ENCODE results near the gene PLGRKT. TPM values are rescaled to one million over a fixed set of nuclear protein-coding genes. Genes with fewer than 3 reads are reported as not detected.

PLGRKT gene
- total RNA-seq, 8 experiments from 2014 or later: 21.5 to 32.0 (median 26.1) TPM

- no peaks in the 10 kb centered on the region for H3K4me1 ChIP-seq (replicated peaks in 1 of 2)
- 67 to 100% (median 81%) methylated on average over 1 to 5 of the region's 5 CpGs for WGBS, 10 experiments
- peak in 1 of 8 experiments; percentile 88 for ATAC-seq (replicated peaks in 6 of 8)
- in situ Hi-C loops (cut with MboI; ENCODE audit: low pct_unique_long_range_greater_than_20kb in 2 of 9, low sequenced_read_pairs in 9 of 9, unreplicated experiment in 9 of 9): no loop called here
- H3K27ac ChIP-seq: no peak overlapping the region
- H3K4me3 ChIP-seq: no peak overlapping the region
These were observed 49.5 kb downstream of the PLGRKT start for GRCh38 chr9:5388026-5388819.

GRCh38 chr9:5384436-5384835 is 53.3 kb downstream of the PLGRKT start:
- ATAC-seq (replicated peaks in 6 of 8): no peak
- H3K4me1 ChIP-seq (replicated peaks in 1 of 2): no peaks in the 10 kb centered on the region
- in situ Hi-C loops (cut with MboI; ENCODE audit: low pct_unique_long_range_greater_than_20kb in 2 of 9, low sequenced_read_pairs in 9 of 9, unreplicated experiment in 9 of 9): no loop called here
- H3K27ac ChIP-seq: no peak overlapping the region
- H3K4me3 ChIP-seq: no peak overlapping the region

GRCh38 chr9:5382479-5382878 is 55.2 kb downstream of the PLGRKT start:
- 17 to 100% (median 70%) methylated on average over 1 to 3 of the region's 3 CpGs for WGBS, 10 experiments
- no peak for ATAC-seq (replicated peaks in 6 of 8)
- Histone ChIP-seq H3K4me3 (no peak overlapping the region), H3K4me1 (replicated peaks in 1 of 2) (no peaks in the 10 kb centered on the region), H3K27ac (no peak overlapping the region)
- in situ Hi-C loops (cut with MboI; ENCODE audit: low pct_unique_long_range_greater_than_20kb in 2 of 9, low sequenced_read_pairs in 9 of 9, unreplicated experiment in 9 of 9): no loop called here

GRCh38 chr9:5375790-5376477 is 61.8 kb downstream of the PLGRKT start:
- ATAC-seq (replicated peaks in 6 of 8): peak in 3 of 8 experiments; percentile 24 to 52 (median 35)
- no peaks in the 10 kb centered on the region for H3K4me1 ChIP-seq (replicated peaks in 1 of 2)
- in situ Hi-C loops (cut with MboI; ENCODE audit: low pct_unique_long_range_greater_than_20kb in 2 of 9, low sequenced_read_pairs in 9 of 9, unreplicated experiment in 9 of 9): no loop called here
- 7 to 84% (median 60%) methylated on average over 2 to 5 of the region's 6 CpGs; no CpG with 5 or more reads in 1 of the 10 experiments for WGBS, 10 experiments
- H3K4me3 ChIP-seq: no peak overlapping the region
- H3K27ac ChIP-seq: no peak overlapping the region

- 40 to 100% (median 67%) methylated on average over 1 of the region's 1 CpG; no CpG with 5 or more reads in 5 of the 10 experiments for WGBS, 10 experiments
- ATAC-seq (replicated peaks in 6 of 8): peak in 1 of 8 experiments; percentile 29
- no peak overlapping the region for H3K4me3 ChIP-seq
- in situ Hi-C loops (cut with MboI; ENCODE audit: low pct_unique_long_range_greater_than_20kb in 2 of 9, low sequenced_read_pairs in 9 of 9, unreplicated experiment in 9 of 9): no loop called here
- no peaks in the 10 kb centered on the region for H3K4me1 ChIP-seq (replicated peaks in 1 of 2)
- no peak overlapping the region for H3K27ac ChIP-seq
These were observed 62.6 kb downstream of the PLGRKT start for GRCh38 chr9:5375091-5375490.

GRCh38 chr9:5364294-5365024 is 73.3 kb downstream of the PLGRKT start:
- in situ Hi-C loops (cut with MboI; ENCODE audit: low pct_unique_long_range_greater_than_20kb in 2 of 9, low sequenced_read_pairs in 9 of 9, unreplicated experiment in 9 of 9): no loop called here
- H3K4me1 ChIP-seq (replicated peaks in 1 of 2): no peaks in the 10 kb centered on the region
- peak in 4 of 8 experiments; percentile 68 to 98 (median 74) for ATAC-seq (replicated peaks in 6 of 8)
- WGBS, 10 experiments: 23 to 100% (median 50%) methylated on average over 1 to 3 of the region's 3 CpGs; no CpG with 5 or more reads in 1 of the 10 experiments
- no peak overlapping the region for H3K4me3 ChIP-seq
- H3K27ac ChIP-seq: no peak overlapping the region

- in situ Hi-C loops (cut with MboI; ENCODE audit: low pct_unique_long_range_greater_than_20kb in 2 of 9, low sequenced_read_pairs in 9 of 9, unreplicated experiment in 9 of 9): no loop called here
- no peak overlapping the region for H3K27ac ChIP-seq
- H3K4me1 ChIP-seq (replicated peaks in 1 of 2): no peaks in the 10 kb centered on the region
- ATAC-seq (replicated peaks in 6 of 8): peak in 1 of 8 experiments; percentile 29
- 33 to 100% (median 89%) methylated on average over 1 to 3 of the region's 3 CpGs; no CpG with 5 or more reads in 2 of the 10 experiments for WGBS, 10 experiments
- H3K4me3 ChIP-seq: no peak overlapping the region
These were observed 76.3 kb downstream of the PLGRKT start for GRCh38 chr9:5361326-5362010.

- in situ Hi-C loops (cut with MboI; ENCODE audit: low pct_unique_long_range_greater_than_20kb in 2 of 9, low sequenced_read_pairs in 9 of 9, unreplicated experiment in 9 of 9): no loop called here
- Histone ChIP-seq H3K4me3 (no peak overlapping the region), H3K4me1 (replicated peaks in 1 of 2) (no peaks in the 10 kb centered on the region), H3K27ac (no peak overlapping the region)
- ATAC-seq (replicated peaks in 6 of 8): no peak
These were observed 77.4 kb downstream of the PLGRKT start for GRCh38 chr9:5360341-5360740.

- ATAC-seq (replicated peaks in 6 of 8): no peak
- no peak overlapping the region for H3K27ac ChIP-seq
- no peak overlapping the region for H3K4me3 ChIP-seq
- in situ Hi-C loops (cut with MboI; ENCODE audit: low pct_unique_long_range_greater_than_20kb in 2 of 9, low sequenced_read_pairs in 9 of 9, unreplicated experiment in 9 of 9): no loop called here
- WGBS, 10 experiments: 88 to 100% (median 100%) methylated on average over 1 of the region's 1 CpG; no CpG with 5 or more reads in 3 of the 10 experiments
- H3K4me1 ChIP-seq (replicated peaks in 1 of 2): no peaks in the 10 kb centered on the region
These were observed 80.2 kb downstream of the PLGRKT start for GRCh38 chr9:5357431-5358105.

GRCh38 chr9:5355817-5356216 is 81.9 kb downstream of the PLGRKT start:
- no peaks in the 10 kb centered on the region for H3K4me1 ChIP-seq (replicated peaks in 1 of 2)
- no peak overlapping the region for H3K27ac ChIP-seq
- in situ Hi-C loops (cut with MboI; ENCODE audit: low pct_unique_long_range_greater_than_20kb in 2 of 9, low sequenced_read_pairs in 9 of 9, unreplicated experiment in 9 of 9): no loop called here
- WGBS, 10 experiments: 80 to 100% (median 100%) methylated on average over 1 to 2 of the region's 2 CpGs; no CpG with 5 or more reads in 3 of the 10 experiments
- H3K4me3 ChIP-seq: no peak overlapping the region
- ATAC-seq (replicated peaks in 6 of 8): no peak

- WGBS, 10 experiments: 92 to 100% (median 100%) methylated on average over 1 of the region's 1 CpG; no CpG with 5 or more reads in 4 of the 10 experiments
- Histone ChIP-seq H3K4me3 (no peak overlapping the region), H3K4me1 (replicated peaks in 1 of 2) (no peaks in the 10 kb centered on the region), H3K27ac (no peak overlapping the region)
- ATAC-seq (replicated peaks in 6 of 8): no peak
- in situ Hi-C loops (cut with MboI; ENCODE audit: low pct_unique_long_range_greater_than_20kb in 2 of 9, low sequenced_read_pairs in 9 of 9, unreplicated experiment in 9 of 9): no loop called here
These were observed 82.5 kb downstream of the PLGRKT start for GRCh38 chr9:5355226-5355625.

- 40 to 100% (median 85%) methylated on average over 1 to 2 of the region's 2 CpGs; no CpG with 5 or more reads in 3 of the 10 experiments for WGBS, 10 experiments
- Histone ChIP-seq H3K4me1 (replicated peaks in 1 of 2) (no peaks in the 10 kb centered on the region), H3K27ac (no peak overlapping the region), H3K4me3 (no peak overlapping the region)
- in situ Hi-C loops (cut with MboI; ENCODE audit: low pct_unique_long_range_greater_than_20kb in 2 of 9, low sequenced_read_pairs in 9 of 9, unreplicated experiment in 9 of 9): no loop called here
- no peak for ATAC-seq (replicated peaks in 6 of 8)
These were observed 83.5 kb downstream of the PLGRKT start for GRCh38 chr9:5354184-5354583.

Measured in motor neuron (in vitro differentiated cells).